Measurements from ENCODE around the gene EPHB2. TPM values are rescaled to one million over a fixed set of nuclear protein-coding genes. Genes with fewer than 3 reads are reported as not detected.

EPHB2 gene
- total RNA-seq, 1 donor from 2014 or later = 40.3 TPM

DNA sequence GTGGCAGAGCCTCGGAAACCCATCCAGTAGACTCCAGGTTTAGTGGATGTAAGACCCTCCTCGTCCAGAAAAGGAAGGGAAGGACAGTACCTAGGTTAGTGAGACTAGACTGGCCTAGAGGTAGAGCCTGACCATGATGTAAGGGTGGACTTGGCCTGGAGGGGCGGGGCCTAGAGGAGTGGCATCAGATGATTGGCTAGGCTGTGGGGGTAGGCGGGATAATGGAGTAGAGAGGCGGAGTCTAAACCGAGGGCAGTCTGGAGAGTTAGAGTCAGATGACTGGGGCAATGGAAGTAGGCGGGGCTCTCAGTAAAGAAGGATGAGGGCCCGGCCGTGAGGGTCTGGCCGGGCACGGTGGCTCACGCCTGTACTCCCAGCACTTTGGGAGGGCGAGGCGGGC lies 70.1 kb downstream of the EPHB2 start:
- Mint-ChIP-seq H3K4me1 (ENCODE audit: unreplicated experiment) (peaks cover 45% of the 10 kb centered on the region), H3K4me3 (no peak overlapping the region)

DNA sequence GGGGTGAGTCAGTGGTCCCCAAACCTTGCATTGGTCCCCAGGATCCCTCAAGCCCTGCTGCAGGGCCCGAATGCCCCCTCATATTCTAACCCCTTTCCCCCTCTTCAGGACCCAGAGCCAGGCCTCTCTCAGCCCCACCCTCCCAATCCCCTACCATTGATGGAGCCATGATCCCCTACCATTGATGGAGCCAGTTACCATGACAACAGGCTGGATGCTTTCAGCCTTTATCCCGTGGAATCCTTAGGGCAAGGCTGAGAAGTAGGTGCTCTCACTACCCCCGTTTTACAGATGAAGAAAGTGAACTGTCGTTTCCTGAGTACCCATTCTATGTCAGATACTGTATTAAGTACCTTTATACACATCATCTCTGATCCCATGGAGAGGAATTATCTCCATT lies 70.8 kb downstream of the EPHB2 start:
- Mint-ChIP-seq H3K27me3 (no peaks in the 10 kb centered on the region), H3K27ac (no peak overlapping the region), H3K4me1 (ENCODE audit: unreplicated experiment) (peaks cover 39% of the 10 kb centered on the region), H3K4me3 (no peak overlapping the region), H3K9me3 (no peaks in the 10 kb centered on the region), H3K36me3 (no peaks in the 10 kb centered on the region)
- DNase-seq (ENCODE audit: extremely low spot score, unreplicated experiment) = no peak
- TF ChIP-seq, protein P1, sequence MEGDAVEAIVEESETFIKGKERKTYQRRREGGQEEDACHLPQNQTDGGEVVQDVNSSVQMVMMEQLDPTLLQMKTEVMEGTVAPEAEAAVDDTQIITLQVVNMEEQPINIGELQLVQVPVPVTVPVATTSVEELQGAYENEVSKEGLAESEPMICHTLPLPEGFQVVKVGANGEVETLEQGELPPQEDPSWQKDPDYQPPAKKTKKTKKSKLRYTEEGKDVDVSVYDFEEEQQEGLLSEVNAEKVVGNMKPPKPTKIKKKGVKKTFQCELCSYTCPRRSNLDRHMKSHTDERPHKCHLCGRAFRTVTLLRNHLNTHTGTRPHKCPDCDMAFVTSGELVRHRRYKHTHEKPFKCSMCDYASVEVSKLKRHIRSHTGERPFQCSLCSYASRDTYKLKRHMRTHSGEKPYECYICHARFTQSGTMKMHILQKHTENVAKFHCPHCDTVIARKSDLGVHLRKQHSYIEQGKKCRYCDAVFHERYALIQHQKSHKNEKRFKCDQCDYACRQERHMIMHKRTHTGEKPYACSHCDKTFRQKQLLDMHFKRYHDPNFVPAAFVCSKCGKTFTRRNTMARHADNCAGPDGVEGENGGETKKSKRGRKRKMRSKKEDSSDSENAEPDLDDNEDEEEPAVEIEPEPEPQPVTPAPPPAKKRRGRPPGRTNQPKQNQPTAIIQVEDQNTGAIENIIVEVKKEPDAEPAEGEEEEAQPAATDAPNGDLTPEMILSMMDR (conservative IDR thresholded peaks at IDR 0.05) = no peak

More for the DNA sequence above, 70.1 kb downstream of the EPHB2 start:
- no peaks in the 10 kb centered on the region for H3K9me3 Mint-ChIP-seq
- no peak overlapping the region for H3K27ac Mint-ChIP-seq
- H3K36me3 Mint-ChIP-seq = no peaks in the 10 kb centered on the region
- DNase-seq (ENCODE audit: extremely low spot score, unreplicated experiment) = no peak
- no peaks in the 10 kb centered on the region for H3K27me3 Mint-ChIP-seq
- TF ChIP-seq, protein P1 (conservative IDR thresholded peaks at IDR 0.05) = no peak

DNA sequence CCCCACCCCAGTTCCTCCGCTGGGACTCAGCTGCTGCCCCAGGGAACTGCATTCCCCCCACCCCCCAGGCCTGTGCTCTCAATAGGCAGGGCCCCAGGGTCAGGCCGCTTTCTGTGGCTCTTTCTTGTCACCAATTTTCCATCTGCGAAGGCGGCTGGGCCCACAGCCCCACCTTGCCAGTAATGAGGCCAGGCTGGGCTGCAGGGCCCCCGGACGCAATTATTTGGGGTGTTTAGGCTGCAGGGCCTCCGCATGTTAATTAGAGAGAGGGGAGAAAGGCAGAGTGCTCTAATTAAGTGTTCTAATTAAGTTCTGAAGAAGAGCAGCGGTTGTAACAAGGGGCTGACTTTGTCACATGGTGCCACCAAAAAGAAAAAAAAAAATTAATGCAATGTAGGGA lies 71.8 kb downstream of the EPHB2 start:
- no peak for DNase-seq (ENCODE audit: extremely low spot score, unreplicated experiment)
- Mint-ChIP-seq H3K4me1 (ENCODE audit: unreplicated experiment) (peaks cover 41% of the 10 kb centered on the region), H3K27ac (no peak overlapping the region), H3K4me3 (no peak overlapping the region), H3K9me3 (no peaks in the 10 kb centered on the region), H3K36me3 (no peaks in the 10 kb centered on the region), H3K27me3 (no peaks in the 10 kb centered on the region)
- TF ChIP-seq, protein P1 (conservative IDR thresholded peaks at IDR 0.05) = no peak

DNA sequence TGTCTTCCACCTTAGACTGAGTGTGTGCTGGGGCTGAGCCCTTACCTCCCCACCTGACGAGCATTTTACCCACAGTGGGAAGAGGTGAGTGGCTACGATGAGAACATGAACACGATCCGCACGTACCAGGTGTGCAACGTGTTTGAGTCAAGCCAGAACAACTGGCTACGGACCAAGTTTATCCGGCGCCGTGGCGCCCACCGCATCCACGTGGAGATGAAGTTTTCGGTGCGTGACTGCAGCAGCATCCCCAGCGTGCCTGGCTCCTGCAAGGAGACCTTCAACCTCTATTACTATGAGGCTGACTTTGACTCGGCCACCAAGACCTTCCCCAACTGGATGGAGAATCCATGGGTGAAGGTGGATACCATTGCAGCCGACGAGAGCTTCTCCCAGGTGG lies 73.7 kb downstream of the EPHB2 start:
- TF ChIP-seq, protein P1 (conservative IDR thresholded peaks at IDR 0.05) = no peak
- Mint-ChIP-seq H3K36me3 (no peaks in the 10 kb centered on the region), H3K4me1 (ENCODE audit: unreplicated experiment) (peaks cover 28% of the 10 kb centered on the region), H3K27ac (no peak overlapping the region), H3K4me3 (no peak overlapping the region), H3K9me3 (no peaks in the 10 kb centered on the region), H3K27me3 (no peaks in the 10 kb centered on the region)
- DNase-seq (ENCODE audit: extremely low spot score, unreplicated experiment) = no peak

DNA sequence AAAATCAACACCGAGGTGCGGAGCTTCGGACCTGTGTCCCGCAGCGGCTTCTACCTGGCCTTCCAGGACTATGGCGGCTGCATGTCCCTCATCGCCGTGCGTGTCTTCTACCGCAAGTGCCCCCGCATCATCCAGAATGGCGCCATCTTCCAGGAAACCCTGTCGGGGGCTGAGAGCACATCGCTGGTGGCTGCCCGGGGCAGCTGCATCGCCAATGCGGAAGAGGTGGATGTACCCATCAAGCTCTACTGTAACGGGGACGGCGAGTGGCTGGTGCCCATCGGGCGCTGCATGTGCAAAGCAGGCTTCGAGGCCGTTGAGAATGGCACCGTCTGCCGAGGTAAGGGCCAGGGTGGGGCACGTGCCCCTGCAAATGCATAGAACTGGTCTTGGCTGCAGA lies 74.1 kb downstream of the EPHB2 start:
- H3K27ac Mint-ChIP-seq = no peak overlapping the region
- no peaks in the 10 kb centered on the region for H3K9me3 Mint-ChIP-seq
- H3K4me3 Mint-ChIP-seq = no peak overlapping the region
- no peak for DNase-seq (ENCODE audit: extremely low spot score, unreplicated experiment)
- TF ChIP-seq, protein P1 (conservative IDR thresholded peaks at IDR 0.05) = no peak
- H3K36me3 Mint-ChIP-seq = no peaks in the 10 kb centered on the region
- peaks cover 28% of the 10 kb centered on the region for H3K4me1 Mint-ChIP-seq (ENCODE audit: unreplicated experiment)
- H3K27me3 Mint-ChIP-seq = no peaks in the 10 kb centered on the region

DNA sequence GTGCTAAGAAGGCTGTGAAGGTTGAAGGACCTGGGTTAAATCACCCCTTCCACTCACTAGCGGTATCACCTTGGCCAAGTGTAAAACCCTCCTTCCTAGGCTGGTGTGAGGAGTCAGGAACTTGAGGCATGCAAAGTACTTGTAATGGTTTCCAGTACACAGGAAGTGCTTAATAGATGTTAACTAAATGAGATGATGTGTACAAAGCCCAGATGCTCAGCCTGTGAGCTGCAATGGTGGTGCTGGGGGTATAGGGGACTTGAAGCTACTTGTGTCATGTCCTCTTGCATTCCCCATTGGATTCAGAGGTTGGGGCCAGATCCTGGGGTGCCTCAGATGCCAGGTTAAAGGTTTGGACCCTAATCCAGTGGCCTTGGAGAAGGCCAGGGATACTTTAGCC lies 75.5 kb downstream of the EPHB2 start:
- Mint-ChIP-seq H3K27me3 (no peaks in the 10 kb centered on the region), H3K27ac (no peak overlapping the region)

More for the DNA sequence above, 75.5 kb downstream of the EPHB2 start:
- Mint-ChIP-seq H3K36me3 (no peaks in the 10 kb centered on the region), H3K4me3 (no peak overlapping the region), H3K9me3 (no peaks in the 10 kb centered on the region), H3K4me1 (ENCODE audit: unreplicated experiment) (peaks cover 38% of the 10 kb centered on the region)
- DNase-seq (ENCODE audit: extremely low spot score, unreplicated experiment) = no peak
- TF ChIP-seq, protein P1 (conservative IDR thresholded peaks at IDR 0.05) = no peak

Measured in type B pancreatic cell (in vitro differentiated cells).